CD4-positive, alpha-beta T cell treated with Interferon gamma for 1 hour (primary cell): Measurements from ENCODE around the gene PPARA.
"Not testable (repeated sequence)": the region's sequence is repeated elsewhere in the genome, so short reads cannot be mapped to it uniquely, and the experiment has no call there.

ENCODE experiments used
- DNase-seq: peaks from one replicate; pipeline ENCODE4 v3.0.0-alpha.2; 2020

PPARA gene

DNA sequence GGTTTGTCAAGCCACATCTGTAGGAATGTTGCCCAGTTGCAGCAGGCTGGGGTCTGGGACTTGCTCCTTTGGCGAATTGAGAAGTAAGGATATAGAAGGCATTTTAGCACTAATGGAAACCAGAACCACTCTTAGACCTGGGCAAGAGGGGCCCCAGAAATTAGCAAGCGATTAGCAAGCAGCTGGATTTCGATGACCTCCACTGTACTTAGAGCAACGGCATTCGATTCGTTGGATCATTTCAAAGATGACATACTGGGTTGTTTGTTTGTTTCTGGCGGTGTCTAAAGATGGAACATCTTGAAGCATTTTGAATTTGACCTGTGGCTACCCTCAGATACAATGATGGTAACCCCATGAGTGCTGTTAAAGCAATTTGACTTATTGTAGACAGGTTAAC lies 100.9 kb downstream of the PPARA start:
- DNase-seq = no peak

DNA sequence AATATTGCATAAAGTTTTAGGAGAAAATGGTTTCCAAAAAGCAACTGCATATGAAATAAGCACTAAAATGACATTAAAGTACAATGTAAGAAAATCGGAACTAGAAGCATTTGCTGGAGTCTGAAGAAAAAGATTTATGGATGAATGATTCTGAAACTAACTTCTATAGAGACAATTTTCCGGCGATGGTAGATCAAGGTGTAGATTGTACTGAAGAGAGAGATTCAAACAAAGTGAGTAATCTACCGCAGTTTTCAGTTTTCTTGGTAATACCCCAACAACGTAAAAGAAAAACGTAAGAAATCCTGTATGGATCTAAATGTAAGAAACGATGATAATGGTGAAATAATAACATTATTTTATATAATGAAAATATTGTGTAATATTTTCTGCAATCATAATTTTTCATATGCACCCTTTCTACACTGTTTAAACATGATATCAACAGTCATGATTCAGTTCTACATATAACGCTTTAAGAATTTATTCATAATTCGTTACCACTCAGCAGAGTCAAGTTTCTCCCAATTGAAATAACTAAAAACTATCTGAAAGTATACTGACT lies 101.6 kb downstream of the PPARA start:
- no peak for DNase-seq

DNA sequence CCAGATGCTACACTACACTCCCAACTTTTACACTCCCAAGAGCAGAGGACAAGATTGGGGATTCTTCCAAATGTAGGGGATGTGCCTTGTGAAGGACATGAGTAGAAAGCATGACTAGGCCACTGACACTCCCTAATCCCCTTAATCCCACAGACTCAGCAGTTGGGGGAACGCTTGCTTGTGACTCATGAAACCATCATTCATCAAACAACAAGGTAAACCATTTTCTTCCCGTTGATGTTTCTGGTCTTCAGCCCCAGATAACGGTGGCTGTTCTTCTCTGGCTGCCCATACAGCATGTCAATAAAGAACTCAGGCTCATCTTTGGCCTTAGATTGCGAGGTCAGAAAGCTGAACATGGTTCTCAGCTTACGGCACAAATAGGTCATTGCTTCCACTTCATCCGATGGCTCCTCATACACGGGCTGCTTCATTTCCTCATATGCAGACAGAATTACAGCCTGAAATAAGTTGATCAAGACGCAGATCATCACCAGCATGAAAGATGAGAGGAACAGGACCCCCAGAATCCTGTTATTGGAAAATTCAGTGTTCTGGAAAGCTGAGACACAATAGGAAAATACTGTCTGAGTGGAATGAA lies 106.1 kb downstream of the PPARA start:
- DNase-seq = no peak

DNA sequence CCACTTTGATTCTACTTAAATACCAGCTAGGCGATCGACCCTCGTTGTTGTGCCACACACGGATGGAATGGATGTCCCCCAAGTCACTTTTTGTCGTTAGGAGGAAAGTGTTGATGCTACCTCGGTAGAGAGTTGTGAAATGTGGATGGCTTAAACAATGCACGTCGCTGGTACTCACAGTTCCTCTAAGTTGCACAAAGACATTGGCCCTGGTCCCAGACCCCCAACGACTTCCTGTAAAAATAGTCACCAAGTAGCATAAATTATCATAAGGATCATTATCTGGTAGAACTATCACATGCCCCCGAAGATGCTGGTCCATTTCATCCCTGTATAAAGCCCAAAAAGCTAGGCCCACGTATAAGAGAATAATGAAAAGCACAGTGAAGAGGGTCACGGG lies 109.0 kb downstream of the PPARA start:
- DNase-seq = no peak

DNA sequence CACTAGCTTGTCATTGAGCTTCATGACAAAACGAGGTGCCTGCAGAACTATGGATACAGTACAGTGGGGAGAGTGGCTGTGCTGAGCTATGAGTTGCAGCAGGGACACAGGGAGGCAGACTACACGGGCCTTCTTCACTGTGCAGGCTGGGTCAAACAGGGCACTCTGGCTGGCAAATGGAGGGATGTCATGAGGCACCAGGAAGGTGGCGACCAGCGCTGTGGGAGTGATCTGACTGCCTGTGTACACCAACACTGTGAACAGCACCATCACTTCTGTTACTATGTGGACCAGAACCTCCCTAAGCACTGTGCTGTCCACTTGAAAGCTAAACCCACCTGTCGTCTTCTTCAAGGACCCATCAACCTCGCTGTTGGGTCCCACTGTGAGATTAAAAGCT lies 109.7 kb downstream of the PPARA start:
- no peak for DNase-seq

DNA sequence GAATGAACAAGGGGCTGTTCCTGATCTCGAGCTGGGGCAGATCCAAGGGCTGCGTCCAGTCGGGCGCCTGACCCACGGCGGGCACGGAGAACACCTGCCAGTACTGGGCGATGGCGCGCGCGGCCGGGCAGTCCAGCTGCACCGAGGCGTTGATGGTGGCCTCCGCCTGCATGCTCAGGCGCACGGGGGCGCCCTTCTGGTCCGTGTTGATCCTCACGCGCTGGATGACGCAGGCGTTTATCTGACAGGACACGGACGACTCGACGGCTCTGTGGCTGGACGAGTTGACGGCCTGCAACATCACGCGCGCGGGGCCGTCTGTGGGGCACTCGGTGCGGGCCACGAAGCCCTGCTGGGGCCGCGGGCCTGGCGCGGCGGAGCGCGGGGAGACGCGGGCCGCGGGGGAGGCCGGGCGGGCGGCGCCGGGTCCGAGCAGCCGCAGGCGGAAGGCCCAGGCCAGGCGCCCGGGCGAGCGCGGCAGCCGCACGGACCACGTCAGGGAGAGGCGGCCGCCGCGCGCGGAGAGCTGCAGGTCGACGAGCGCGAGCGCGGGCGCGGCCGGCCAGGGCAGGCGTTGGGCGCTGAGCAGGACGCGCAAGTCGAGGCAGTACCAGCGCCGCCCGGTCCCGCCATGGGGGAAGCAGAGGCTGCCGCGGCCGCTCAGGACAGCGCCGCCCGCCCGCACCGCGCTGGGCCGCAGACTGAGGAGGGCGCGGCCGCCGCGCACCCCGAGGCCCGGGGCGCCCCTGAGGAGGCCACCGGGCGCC lies 112.3 kb downstream of the PPARA start:
- DNase-seq = peak; percentile 64

DNA sequence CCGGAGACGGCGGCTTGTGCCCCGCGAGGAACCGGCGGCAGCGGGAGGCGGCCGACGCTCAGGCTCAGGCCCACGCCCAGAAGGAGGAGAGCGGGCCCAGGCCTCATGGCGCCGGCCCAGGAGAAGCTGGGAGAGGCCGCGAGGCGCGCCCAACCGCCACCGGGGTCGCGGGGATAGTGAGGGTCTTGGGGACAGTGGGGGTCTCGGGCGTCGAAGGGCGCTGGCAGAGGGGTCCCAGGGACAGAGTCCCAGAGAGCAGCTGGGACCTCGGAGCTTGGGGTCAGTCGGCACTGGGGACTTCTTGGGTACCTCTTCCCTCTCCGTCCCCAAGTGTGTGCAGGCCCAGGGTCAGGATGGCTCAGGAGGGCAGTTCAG lies 112.9 kb downstream of the PPARA start, which contains the start of gene PKDREJ:
Gene PKDREJ (minus strand): TSS at position 128 of the 375 bp plus-strand sequence. CDS start 21 bp downstream, at position 107.
- no peak for DNase-seq

DNA sequence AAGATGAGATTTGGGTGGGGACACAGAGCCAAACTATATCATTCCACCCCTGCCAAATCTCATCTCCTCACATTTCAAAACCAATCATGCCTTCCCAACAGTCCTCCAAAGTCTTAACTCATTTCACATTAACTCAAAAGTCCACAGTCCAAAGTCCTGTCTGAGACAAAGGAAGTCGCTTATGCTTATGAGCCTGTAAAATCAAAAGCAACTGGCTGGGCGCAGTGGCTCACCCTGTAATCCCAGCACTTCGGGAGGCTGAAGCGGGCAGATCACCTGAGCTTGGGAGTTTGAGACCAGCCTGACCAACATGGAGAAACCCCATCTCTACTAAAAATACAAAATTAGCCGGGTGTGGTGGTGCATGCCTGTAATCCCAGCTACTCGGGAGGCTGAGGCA lies 114.2 kb downstream of the PPARA start:
- not testable (repeated sequence) for DNase-seq

DNA sequence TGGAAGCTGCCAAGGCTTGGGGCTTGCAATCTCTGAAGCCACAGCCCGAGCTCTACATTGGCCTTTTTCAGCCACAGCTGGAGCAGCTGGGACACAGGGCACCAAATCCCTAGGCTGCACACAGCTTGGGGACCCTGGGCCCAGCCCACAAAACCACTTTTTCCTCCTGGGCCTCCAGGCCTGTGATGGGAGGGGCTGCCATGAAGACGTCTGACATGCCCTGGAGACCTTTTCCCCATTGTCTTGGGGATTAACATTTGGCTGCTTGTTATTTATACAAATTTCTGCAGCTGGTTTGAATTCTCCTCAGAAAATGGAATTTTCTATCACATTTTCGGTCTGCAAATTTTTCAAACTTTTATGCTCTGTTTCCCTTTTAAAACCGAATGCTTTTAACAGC lies 115.3 kb downstream of the PPARA start:
- DNase-seq = not testable (repeated sequence)

DNA sequence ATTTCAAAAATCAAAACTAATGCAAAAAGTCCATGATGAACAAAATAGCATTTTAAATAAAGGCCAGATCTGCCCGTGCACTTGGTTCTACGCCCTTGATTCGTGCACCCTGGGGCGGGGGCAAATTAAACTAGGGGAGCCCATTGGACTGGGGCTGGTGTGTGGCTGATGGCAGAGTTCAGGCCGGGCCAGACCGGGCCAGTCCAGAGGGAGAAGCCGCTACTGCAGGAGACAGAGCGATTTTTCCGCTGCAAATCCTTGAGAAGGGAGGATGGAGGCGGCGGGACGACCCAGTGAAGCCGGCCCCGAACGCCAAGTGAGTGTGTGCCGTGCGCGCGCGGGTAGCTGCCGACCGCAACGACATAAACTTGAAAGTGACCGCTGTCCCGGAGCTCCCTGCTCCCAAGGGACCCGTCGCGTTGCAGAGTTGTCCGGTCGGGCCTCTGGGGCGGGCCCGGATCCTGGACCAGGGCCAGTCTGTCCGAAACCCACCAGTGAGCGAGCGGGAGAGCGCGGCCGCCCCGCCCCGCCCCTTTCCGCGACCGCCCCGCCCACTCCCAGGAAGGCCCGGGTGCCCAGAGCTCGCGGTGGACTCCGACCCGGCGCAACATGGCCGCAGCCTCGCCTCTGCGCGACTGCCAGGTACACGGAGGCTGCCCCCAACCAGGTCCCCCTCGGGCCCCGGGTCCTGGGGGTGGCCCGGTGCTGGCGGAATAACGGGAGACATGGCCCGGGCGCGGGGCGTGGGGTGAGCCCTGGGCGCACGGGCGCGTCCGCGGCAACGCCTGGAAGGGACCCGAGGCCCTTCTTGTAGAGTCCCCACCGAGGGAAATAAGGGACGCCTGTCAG lies 117.3 kb downstream of the PPARA start, which contains the start of gene TTC38:
Gene TTC38 (plus strand): TSS at position 578 of the 849 bp plus-strand sequence. CDS start 32 bp downstream, at position 610.
- DNase-seq = peak; percentile 61

DNA sequence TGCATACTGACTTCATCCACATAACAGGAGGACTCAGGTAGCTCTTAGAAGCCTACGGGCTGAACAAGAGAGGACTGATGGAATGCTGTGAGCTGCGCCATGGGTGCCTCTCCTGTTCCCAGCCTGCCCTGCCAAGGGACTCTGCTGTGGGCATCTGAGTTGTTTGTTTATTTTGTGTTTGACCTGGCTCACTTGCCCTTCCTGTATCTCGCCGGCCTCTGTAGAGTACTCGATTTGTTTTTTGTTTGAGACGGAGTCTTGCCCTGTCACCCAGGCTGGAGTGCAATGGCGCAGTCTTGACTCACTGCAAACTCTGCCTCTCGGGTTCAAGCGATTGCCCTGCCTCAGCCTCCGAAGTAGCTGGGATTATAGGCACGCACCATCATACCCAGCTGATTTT lies 119.2 kb downstream of the PPARA start:
- no peak for DNase-seq

DNA sequence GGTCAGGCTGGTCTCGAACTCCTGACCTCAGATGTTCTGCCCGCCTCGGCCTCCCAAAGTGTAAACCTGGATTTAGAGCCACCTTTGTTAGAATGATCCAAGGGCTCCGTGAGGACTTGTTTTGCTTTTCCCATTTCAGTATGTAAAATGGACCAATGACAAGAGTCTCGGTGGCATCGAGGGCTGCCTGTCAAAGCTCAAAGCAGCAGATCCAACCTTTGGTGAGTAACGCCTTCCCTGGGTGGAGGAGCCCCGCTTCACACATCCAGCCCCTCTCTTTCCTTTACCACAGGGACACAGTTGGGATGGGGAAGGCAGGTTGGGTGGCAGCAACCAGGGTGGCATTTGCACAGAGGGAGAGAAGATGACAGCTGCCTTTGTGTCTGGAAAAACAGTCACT lies 121.9 kb downstream of the PPARA start:
- DNase-seq = no peak

DNA sequence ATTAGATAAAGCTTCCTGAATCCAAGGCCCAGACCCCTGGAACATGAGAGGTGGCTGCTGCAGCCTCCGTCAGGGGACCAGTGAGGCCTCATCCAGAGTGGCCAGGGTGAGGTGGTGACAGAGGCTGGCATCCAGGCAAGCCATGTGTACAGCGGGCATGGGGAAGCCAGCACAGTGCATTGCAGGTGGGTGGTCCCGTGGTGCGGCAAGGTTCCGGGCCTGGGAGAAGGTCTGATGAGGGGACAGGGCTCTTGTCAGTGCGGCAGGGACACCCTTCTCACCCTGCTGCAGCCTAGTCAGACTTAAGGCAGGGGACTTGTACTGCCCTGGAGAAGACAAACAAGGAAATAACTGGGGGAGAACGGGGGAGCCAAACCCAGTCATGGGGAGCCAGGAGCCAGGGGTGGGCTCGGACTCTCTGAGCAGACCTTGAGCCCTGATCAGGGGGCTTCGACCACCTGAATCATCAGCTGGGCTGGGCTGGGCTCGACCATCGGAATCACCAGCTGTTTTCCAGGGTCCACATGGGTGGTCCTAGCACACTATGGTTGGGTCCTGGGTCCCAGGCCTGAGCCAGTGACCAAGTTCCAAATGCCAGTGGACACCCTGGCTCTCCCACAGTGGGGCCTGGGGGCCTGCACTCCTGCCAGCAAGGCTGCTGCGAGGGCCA lies 122.6 kb downstream of the PPARA start:
- no peak for DNase-seq

DNA sequence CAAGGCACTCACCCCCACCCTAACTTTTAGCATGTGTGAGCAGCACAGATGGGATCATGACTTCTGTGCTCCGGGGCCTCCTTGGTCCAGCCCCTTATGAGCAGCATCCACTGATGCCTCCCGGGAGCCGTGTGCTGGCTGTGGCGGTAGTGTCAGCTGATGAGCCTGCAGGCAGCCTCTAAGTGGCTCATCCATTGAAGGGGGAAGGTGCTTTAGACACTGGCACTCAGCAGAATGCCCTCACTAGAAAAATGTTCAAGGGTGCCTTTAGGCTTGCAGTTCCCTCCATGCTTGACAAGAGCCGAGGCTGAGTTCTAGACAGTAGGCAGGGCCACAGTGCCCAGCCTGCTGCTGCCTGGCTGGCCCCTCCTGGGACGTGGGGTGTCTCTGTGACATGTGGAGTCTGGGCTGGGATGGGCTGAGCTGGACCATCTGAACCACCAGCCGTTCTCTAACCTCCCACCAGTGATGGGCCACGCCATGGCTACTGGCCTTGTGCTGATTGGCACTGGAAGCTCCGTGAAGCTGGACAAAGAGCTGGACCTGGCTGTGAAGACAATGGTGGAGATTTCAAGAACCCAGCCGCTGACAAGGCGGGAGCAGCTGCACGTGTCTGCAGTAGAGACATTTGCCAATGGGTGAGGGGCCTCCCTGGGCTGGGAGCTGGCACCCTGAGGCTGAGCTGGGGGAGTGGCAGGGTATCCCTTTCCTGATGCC lies 123.3 kb downstream of the PPARA start:
- no peak for DNase-seq

DNA sequence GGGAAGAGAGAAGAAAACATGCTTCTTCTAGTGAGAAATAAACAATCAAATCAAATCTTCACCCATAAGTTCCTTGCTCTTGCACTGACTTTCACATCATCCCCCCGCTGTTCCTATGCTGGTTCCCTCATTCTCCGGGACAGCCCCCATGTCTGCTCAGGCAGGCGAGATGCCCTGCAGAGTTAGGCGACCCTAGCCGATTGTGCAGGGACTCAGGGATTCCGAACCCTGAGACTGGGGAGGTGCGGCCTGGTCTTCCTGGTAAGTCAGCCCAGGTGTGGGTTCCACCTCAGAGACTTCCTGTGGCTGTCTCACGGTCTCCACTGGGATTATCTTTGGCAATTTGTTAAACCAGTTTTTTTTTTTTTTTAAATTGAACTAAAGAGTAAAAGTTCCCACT lies 124.1 kb downstream of the PPARA start:
- DNase-seq = no peak

DNA sequence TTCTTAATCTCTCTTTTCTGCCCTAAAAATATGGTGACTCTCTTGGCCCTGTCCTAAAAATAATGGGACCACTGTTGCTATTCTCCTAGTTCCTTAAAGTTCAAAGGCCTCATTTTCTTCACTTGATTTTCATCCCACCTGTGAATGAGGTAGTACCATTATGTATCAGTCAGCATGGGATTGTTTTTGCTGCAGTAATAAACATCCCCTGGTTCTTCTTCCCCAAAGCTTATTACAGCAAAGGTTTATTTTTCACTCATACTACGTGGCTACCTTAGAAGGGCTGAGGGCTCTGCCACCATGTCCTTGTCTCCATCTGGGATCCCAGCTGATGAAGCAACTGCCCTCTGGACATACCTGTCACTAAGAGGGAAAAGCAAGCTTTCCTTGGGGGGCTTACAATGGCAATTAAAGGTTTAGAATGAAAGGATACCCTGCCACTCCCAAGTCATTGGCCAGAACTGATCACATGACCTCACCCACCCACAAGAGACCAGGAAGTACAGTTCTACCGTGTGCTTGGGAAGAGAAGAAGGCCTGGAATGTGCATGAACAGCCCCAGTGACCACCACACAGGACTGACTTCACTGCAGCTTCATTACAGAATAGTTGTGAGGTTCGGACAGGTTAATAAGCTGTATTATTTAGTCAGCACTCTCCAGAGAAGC lies 125.3 kb downstream of the PPARA start:
- no peak for DNase-seq

DNA sequence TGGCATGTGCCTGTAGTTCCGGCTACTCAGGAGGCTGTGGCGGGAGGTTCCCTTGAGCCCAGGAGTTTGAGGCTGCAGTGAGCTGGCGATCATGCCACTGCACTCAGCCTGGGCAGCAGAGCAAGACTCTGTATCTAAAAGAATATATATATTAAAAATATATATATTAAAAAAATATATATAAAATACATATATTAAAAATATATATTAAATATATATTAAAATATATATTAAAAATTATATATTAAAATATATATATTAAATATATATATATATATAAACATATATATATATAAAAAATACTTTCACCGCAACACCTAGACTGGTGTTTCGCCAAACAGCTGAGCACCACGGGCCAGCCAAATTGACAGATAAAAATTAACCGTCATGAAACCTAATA lies 126.2 kb downstream of the PPARA start:
- no peak for DNase-seq

DNA sequence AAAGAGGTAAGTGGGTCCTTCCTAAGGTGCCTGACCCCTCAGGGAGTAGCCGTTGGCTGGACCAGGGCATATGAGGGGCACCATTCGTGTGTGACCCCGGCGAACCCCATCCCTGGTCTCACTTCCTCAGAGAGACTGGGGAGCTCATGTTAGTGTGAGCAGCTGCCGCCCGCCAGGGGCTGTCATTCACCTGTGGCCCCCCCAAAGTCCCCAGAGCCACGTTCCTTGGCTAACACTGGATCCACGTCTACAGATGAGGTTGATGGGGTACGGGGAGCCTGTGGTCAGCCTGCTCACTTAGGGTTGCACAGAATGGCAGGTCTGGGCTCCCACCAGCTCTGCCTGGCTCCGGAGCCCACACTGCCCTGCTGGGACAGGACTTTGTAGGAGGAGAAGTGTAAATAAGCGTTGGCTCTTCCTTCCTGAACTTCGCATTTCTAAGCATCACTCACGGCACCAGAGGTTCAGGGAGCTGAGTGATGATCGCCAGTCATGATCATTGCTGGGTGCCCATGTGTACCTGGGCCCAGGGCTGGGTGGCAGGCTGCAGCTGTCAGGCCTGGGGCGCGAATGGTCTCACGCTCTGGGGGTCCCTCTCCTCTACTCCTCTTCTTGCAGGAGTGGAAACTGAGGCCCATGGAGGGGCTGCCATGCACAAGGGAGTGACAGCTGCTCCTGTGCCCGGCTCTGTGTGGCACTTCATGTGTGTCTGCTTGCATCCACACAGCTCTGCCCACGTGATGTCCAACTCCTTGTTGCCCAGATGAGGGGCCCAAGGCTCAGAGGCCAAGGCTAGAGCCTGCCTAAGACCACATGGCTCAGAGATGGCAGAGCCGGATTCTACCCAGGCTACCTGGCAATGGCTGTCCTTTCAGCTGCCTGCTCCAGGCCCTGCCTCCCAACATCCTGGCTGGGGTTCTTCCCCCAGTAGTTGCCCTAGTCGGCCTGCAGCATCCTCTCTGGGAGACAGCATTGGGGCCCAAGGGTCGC lies 128.6 kb downstream of the PPARA start:
- DNase-seq = no peak

DNA sequence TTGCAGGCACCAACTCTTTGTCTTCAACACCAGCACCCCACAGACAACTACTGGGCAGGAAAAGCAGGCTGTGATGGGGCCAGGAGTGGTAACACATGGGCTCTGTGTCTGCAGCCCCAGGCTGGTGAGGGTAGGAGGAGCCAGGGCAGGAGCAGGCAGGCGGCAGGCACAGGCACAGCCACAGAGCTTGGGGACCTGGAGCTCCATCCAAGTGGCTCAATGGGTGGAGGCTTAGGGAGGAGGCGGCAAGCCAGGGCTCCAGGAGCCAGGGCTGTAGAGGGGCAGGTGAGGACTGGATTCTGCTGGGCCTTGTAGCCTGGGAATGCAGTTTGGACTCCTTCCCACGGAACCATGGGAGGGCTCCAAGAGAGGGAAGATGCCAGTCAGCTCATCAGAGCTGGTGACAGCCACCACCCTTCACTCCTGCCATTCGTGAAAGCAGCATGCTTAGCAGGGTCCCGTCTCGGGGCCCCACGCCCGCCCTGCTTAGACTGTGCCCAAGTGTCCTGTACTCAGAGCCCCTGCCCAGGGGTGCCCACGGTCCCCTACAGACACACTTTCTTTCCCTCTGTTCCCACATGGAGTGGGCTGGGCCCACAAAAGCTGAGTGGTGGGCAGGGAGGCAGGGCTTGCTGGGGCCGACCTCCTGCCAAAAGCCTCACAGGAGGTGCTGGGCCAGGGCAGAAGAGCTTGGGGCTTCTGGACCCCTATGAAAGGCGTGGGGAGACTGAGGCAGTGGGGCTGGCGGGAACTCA lies 129.9 kb downstream of the PPARA start:
- DNase-seq = no peak
